HTR-8/SVneo (cell line): ENCODE measurements around the gene ATOH8.

Source experiments
- DNase-seq: peaks from one replicate; pipeline ENCODE4 v3.0.0; 2011; ENCODE audit warnings: low spot score, mixed read lengths; ENCODE audit not compliant: insufficient read length
- FAIRE-seq: peaks from 2 replicates; lab custom pipeline; 2011; peaks lifted over from hg19 to GRCh38; lab: Jason Lieb, UNC

The ATOH8 gene

DNA sequence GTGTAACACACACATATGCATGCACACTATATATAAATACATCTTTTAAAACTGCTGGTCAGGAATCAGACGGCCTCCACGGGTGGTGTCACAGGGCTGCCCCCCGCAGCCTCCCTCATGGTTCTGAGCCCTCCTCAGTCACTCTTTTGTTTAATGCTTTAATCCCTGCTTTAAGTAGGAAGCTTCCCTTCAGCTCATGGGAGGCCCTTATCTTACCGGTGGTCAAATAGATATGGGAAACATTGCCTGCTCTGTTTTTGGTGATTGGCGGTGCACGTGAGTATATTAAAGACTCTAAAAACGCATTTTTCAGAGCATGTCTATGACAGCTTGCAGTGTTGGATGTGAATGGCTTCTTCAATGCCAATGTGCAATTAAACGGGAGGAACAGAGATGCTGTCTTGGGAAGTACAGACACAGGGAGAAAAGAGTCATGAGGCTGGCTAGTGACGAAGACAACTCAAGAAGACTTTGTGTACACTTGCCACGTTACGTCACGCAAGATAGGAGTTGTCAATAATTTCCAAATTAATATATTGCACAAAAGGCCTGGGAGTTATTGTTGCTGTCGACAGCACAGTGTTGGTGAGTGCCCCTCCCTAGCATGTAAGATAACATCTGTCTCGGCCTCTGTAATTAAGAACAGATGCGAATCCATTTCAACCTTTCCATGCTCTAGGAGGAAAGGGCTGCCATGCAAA is 36.3 kb upstream of the ATOH8 start:
- no peak for FAIRE-seq
- DNase-seq, result no peak

- DNase-seq (no peak), FAIRE-seq (no peak)
Measured at GRCh38 chr2:85718009-85718391, 35.8 kb upstream of the ATOH8 start.

DNA sequence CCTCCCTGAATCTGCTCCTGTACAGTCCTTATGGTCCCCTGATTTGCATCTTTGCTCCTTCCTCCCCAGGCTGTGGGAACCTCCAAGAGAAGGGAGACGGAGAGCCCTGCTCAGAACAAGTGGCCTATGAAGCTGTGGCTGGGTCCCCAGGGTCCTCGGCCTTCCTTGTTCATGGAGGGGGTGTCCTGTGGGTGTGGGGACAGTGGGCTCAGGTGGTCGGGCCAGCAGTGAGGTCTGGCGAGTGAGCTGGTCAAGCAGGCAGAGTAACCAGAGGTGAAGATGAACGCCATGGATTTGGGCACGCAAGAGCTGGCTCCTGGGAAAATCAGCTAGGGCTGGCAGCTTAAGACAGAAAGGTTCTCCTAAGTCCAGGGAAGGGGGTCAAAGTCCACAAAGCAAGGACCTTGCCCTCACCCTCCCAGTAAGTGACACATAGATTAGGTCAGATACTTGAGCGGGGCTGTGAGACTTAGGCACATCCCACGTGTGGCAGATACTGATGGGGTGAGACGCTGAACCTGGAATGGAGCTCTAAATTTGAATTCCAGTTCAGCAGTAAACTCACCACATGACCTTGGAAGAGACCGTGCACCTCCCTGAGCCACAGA is 34.8 kb upstream of the ATOH8 start:
- DNase-seq (no peak), FAIRE-seq (no peak)

GRCh38 chr2:85719609-85720240 is 34.1 kb upstream of the ATOH8 start:
- FAIRE-seq (no peak), DNase-seq (no peak)

GRCh38 chr2:85720533-85720932 is 33.3 kb upstream of the ATOH8 start:
- no peak for FAIRE-seq

GRCh38 chr2:85721641-85722040 is 32.1 kb upstream of the ATOH8 start:
- DNase-seq (no peak), FAIRE-seq (no peak)

More at GRCh38 chr2:85720533-85720932, 33.3 kb upstream of the ATOH8 start:
- no peak for DNase-seq

DNA sequence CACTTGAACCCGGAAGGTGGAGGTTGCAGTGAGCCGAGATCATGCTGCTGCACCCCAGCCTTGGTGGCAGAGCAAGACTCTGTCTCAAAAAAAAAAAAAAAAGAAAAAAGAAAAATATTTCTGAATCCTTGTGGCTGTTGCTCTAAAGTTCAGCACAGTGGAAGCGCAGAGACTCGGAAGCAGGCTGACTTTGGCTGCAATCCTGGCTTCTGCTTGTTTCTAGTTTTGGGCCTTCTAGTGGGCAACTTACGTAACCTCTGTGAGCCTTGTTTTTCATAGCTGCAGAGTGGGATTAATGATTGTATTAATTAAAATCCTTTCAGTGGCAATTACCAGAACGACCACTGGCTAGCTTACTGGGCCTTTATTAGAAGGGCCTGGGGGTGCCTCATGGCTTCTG is 31.3 kb upstream of the ATOH8 start:
- FAIRE-seq (no peak), DNase-seq (no peak)

DNA sequence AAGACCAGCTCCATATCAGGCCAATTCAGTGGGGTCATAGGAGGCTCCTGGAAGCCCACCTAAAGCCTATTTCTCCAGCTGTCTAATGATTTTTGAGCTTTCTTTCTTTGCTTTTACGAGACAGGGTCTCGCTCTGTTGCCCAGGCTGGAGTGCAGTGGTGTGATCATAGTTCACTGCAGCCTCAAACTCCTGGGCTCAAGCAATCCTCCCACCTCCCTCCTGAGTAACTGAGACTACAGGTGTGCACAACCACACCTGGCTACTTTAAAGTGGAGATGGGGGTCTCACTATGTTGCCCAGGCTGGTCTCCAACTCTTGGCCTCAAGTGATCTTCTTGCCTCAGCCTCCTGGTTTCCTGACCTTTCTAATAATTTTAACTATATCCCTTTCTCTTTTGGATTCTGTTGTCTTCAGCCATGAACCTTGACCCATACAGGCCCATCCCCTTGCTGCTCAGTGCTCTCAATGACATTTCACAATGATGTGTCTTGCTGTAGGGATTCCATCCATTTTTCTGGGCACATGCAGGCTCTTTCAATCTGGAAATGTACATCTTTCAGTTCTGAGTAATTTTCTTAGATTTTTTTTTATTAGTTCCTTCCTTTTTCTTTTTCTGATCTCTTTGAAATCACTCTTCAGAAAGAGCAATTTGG is 30.0 kb upstream of the ATOH8 start:
- no peak for DNase-seq

GRCh38 chr2:85724731-85725181 is 29.0 kb upstream of the ATOH8 start:
- FAIRE-seq, result no peak

More for the DNA sequence above, 30.0 kb upstream of the ATOH8 start:
- FAIRE-seq, result no peak

DNA sequence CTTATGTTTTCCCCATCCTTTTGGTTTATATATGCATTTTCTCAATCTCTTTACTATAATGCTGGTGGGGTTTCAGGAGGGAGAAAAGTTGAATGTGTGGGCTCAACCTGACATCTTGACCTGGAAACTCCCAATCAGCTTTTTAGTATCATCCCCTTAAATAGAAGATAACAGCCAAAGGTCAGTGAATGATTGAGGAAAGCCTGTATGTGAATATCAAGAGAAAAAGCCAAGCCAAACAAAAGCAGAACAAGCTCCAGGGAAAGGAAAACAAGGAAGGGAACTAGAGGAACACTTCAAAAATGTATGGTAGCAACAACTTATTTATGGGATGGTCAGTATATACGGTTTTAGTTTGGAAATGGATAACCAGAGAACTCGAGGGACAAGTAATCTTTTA is 28.3 kb upstream of the ATOH8 start:
- no peak for FAIRE-seq
- DNase-seq, result no peak

More at GRCh38 chr2:85724731-85725181, 29.0 kb upstream of the ATOH8 start:
- no peak for DNase-seq

DNA sequence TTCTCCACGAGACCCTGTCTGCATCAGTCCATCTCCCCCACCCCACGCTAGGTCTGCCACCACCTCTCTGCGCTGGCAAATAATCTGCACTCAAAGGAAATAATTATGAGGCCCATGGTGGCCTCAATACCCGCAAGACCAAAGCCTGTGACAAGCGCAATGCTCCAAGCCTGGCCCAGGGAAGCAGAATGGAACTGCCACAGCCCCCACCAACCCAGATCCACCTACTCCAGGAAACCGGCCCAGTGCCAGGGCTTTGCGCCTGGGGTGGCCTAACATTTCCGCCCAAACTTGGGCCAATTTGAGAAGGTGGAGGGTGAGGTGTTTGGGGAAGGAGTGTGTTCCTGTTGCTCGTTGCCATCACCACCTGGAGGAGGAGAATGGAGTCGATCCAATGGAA is 26.0 kb upstream of the ATOH8 start:
- DNase-seq, result no peak
- FAIRE-seq, result no peak

- FAIRE-seq (no peak), DNase-seq (no peak)
Measured at GRCh38 chr2:85728342-85728741, 25.4 kb upstream of the ATOH8 start.

DNA sequence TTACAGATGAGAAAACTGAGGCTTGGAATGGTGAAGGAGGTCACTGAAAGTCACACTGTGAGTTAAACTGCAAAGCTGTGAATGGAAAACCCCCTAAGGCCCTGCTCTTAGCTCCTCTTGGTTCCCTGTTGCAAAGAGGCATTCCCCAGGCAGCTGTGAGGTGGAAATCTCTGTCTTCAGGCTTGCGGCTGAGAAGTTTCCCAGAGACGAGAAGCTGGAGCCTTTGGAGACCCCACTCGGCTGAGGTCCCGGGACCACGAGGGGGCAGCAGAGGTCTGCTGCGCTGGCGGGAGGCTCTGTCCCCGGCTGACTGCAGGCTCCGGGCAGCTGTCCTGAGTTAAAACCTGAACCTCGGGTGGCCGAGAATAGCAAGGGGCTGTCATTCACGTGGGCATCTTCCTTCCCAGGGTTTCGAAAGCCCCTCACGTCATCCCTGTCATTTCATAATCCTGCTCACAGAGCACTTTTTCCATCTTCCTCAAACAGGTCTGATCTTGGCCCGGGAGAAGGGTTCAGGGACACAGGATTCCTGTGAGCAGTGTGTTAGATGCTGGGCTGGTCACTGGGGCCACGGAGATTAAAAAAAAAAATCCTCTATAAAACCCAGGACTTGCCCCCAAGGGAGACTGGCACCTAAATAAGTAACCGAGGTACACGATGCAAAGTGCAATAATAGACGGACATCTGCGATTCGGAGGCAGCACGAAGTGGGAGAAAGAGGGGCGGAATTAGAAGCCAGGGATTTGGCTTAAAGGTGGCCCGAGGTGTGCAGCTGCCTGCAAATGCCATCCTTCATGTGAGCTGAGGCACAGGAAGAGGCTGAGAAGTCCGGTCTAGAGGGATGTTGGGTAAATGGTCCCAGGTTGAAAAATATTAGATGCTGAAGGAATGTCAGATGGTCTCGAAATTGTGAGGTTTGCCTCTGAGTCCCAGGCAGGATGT is 24.6 kb upstream of the ATOH8 start:
- peak; percentile 77 for FAIRE-seq

GRCh38 chr2:85729825-85730510 is 23.8 kb upstream of the ATOH8 start:
- FAIRE-seq, result no peak
- DNase-seq, result no peak

More for the DNA sequence above, 24.6 kb upstream of the ATOH8 start:
- DNase-seq, result peak; percentile 95

- FAIRE-seq, result no peak
- no peak for DNase-seq
Measured at GRCh38 chr2:85730686-85731230, 23.0 kb upstream of the ATOH8 start.

DNA sequence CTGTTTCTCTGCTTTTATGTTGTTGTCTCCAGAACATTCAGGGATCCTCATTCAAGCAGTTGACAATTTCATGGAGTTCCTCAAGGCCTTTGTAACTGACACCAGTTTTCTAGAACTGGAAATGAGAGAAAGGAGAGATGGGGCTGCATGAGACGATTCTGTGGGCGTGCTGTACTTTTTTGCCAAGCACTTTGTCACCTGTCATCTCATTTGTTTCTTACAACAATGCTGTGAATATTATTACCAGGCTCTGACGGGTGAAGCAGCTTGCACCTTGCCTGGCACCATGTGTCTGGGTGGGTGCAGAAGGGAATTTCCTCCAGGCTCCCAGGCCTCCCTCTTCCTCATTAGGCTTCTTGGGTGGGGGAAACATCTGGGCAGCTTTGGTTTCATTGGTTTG is 22.2 kb upstream of the ATOH8 start:
- FAIRE-seq (no peak), DNase-seq (no peak)

GRCh38 chr2:85732467-85733120 is 21.2 kb upstream of the ATOH8 start:
- DNase-seq (no peak), FAIRE-seq (peak; percentile 33)

DNA sequence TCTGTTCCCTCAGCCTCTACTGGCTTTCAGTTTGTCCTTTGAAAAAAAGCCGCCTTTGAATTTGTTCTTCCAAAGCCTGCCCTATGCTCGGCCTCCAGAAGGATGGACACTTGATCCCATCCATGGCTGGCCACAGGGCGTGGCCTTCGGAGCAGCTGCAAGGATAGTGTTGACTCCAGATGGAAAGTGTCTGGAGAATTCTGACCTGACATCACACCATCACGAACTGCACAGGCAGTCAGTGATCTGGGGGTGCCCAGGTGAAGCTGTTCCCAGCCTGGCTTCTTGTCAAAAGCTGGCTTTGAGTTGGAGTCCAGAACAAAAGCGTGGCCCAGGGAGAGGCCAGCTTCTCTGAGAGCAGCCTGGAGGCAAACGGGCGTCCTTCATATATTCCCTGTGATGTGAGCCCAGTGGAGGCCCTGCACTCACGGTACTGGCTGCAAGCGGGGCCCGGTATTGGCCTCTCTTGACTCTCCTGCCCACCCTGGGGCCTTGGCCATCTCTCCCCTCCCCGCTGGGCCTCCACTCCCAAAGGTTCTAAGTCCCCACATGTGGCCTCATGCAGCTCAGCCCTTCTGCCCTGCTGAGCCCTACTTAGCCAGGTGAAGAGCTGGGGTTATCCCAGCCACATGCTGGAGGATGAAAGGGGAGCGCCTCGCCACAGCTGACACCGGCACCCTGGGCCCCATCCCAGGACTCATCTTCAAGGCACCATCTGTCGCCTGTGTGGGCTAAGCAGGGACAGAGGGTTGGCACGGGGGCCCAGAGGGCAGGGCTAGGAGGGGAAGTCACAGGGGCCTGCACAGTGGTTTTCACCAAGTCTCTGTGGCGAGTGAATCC is 20.4 kb upstream of the ATOH8 start:
- DNase-seq (no peak), FAIRE-seq (no peak)
